GM12801 (cell line): ENCODE data around the gene OR8B2.

Source experiments
- TF ChIP-seq, protein P1 (sequence below): IDR thresholded peaks from one replicate; pipeline ENCODE4 v1.5.1; 2011; ENCODE audit warnings: control low read depth; ENCODE audit not compliant: insufficient read length; ENCODE audit errors: extremely low read depth

OR8B2 gene

DNA sequence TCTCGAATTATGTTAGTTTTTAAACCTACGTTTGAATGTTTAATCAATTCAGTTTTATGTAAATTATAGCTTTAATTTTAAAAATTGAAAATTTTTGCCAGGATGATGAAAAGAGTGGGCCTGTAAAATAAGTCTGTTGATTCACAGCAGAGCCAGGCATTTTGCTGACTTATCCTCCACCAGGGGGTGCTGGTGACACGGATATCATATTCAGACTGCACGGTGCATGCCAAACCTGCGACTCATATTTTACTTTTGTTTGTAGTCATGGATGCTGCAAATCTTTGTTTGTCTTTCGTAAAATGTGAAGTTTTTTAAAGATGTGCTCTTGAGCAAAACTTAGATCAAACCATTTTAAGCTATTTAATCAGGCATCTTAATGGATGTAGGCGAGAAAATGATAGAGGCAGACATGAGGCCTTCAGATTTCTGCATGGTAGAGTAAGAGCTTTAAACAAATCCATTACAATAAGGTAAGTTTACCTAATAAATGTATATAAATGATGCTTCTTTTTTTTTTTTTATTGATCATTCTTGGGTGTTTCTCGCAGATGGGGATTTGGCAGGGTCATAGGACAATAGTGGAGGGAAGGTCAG, 18.1 kb upstream of the OR8B2 start:
- TF ChIP-seq, protein P1, sequence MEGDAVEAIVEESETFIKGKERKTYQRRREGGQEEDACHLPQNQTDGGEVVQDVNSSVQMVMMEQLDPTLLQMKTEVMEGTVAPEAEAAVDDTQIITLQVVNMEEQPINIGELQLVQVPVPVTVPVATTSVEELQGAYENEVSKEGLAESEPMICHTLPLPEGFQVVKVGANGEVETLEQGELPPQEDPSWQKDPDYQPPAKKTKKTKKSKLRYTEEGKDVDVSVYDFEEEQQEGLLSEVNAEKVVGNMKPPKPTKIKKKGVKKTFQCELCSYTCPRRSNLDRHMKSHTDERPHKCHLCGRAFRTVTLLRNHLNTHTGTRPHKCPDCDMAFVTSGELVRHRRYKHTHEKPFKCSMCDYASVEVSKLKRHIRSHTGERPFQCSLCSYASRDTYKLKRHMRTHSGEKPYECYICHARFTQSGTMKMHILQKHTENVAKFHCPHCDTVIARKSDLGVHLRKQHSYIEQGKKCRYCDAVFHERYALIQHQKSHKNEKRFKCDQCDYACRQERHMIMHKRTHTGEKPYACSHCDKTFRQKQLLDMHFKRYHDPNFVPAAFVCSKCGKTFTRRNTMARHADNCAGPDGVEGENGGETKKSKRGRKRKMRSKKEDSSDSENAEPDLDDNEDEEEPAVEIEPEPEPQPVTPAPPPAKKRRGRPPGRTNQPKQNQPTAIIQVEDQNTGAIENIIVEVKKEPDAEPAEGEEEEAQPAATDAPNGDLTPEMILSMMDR, result no peak

DNA sequence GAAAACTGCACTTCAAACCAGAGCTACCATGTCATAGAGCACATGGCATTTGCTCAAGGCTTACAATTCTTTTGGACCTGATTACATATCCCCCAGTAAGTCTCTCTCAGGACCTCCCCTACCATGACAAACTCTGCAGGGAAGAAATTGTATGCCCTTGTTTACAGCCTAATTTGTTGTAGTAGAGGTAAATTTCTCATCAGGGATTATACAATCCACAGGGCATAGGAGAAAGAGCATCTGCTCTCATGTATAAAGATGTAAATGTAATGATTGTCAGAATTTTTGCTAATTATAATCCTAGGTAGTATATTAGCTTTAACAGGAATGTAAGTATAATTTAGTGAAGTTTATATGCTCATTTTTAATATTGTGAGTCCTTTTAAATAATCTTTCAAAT, 14.6 kb upstream of the OR8B2 start, which contains the start of gene OR8B3:
TSS of gene OR8B3 (minus strand) at position 101 of the 400 bp plus-strand sequence. CDS start 1,673 bp downstream, outside the sequence.
- TF ChIP-seq, protein P1, result no peak

DNA sequence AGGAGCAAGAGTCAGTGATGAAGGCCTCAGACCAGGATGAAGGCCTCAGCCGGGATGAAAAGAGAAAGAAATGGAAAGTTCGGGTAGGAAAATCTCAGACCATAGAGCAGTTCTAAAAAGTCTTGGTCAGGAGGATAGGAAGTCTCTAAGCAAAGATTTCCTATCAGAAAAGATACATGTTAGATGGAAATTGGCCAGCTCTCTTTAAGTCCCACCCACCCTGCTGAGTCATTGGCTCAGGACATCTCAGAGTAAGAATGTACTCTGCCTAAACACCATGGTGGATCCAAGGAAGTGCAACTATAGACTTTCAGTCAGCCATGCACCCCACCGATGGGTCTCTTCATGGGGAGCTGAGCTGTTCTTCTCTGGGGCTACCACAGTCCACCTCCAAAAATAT, 10.1 kb upstream of the OR8B2 start:
- TF ChIP-seq, protein P1, result no peak

DNA sequence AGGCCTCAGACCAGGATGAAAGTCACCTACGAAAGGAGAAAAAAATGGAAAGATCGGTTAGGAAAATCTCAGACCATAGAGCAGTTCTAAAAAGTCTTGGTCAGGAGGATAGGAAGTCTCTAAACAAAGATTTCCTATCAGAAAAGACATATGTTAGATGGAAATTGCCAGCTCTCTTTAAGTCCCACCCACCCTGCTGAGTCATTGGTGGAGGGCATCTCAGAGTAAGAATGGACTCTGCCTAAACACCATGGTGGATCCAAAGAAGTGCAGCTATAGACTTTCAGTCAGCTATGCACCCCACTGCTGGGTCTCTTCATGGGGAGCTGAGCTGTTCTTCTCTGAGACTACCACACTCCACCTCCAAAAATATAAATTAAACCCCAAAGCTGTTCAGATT, 3.7 kb downstream of the OR8B2 start:
- TF ChIP-seq, protein P1, result no peak

DNA sequence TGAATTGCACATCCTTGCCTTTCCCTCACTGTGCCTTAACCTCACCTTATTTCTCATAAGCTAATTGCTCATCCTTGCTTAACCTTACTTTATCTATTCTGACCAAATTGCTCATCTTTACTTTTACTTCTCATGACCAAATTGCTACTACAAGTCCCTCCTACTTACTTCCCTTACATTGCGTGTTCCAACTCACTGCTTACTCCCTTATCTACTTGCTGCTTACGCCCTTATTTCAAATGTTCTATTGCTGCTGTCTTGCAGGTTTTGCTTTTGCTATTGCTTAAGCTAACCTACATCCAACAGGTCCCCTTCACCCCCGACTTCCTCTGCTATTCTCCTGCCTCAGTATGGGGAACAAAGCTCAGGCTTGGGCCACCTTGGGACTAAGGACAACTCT, 8.0 kb downstream of the OR8B2 start:
- TF ChIP-seq, protein P1, result no peak

DNA sequence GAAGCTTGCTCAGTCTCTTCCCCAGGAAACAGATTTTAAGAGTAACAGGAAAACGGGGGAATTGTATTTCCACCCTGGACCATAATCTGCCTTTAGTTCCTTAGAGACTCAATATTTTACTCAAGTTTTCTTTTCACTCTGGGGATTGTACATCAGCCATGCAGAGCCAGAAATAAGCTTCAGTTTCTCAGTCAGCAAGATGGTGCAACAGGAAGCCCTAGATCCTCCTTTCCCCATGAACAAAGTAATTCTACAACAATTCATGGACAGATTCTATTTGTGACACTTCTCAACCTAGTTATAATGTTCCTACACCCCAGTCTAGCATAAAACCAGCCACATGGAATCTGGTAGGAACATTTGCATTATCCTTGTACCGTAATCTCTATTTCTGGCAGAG, 24.7 kb downstream of the OR8B2 start:
- TF ChIP-seq, protein P1, result no peak

DNA sequence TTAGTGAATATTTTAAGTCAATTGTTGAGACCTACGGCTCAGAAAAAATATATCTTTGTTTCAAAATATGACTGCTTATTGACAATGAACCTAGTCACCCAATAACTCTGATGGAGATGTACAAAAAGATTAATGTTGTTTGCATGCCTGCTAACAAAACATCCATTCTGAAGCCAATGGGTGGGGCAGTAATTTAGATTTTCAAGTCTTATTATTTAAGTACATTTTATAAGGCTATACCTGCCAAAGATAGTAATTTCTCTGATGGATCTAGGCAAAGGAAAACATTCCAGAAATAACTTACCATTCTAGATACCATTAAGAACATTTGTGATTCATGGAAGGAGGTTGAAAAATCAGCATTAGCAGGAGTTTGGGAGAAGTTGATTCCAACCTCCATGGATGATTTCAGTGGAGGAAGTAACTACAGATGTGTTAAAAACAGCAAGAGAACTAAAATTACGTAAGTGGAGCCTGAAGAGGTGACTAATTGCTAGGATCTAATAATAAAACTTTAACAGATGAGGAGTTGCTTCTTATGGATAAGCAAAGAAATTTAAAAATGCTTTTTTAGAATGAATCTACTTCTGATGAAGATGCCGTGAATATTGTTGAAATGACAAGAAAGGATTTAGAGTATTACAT, 37.9 kb downstream of the OR8B2 start:
- TF ChIP-seq, protein P1, result no peak
